ENCODE results near the gene HPDL.

HPDL gene

GRCh38 chr1:45373573-45373972 is 46.9 kb downstream of the HPDL start:
- DNase-seq (ENCODE audit: low spot score) = no peak
- TF ChIP-seq CTCF (IDR thresholded peaks at IDR 0.05; ENCODE audit: extremely low read depth, missing control alignments) = no peak

- TF ChIP-seq CTCF (IDR thresholded peaks at IDR 0.05; ENCODE audit: extremely low read depth, missing control alignments) = no peak
Measured at GRCh38 chr1:45375104-45376090, 48.7 kb downstream of the HPDL start.

GRCh38 chr1:45378184-45378583 is 51.5 kb downstream of the HPDL start:
- no peak for TF ChIP-seq CTCF (IDR thresholded peaks at IDR 0.05; ENCODE audit: extremely low read depth, missing control alignments)
- DNase-seq (ENCODE audit: low spot score) = no peak

More at GRCh38 chr1:45375104-45376090, 48.7 kb downstream of the HPDL start:
- no peak for DNase-seq (ENCODE audit: low spot score)

All from GM20000 (cell line).